ENCODE results near the gene MRAP.

MRAP gene

DNA sequence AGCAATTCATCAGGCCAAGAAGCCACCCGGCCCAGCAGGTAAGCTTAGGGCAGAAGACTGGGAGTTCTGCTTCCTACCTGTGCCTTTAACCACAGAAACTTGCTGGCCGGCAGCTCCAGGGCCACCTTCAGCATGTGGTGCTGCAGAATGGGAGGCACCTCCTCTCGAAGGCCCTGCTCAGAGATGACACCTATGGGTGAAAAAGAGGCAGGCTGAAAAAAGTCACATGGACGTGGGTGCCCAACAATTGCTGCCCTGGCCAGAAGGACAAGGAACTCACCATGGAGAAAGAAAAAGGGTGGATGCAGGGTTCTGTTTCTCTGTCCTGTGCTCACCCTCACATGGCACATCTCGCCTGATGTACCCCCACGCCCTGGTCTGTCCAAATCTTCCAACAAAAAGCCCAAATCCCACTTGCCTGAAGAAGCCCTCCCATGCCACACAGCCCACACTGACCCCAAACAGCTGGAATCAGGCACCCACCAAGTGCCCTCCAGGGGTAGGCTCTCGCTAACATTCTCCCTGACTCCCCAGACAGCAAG lies 61.1 kb downstream of the MRAP start:
- CTCF ChIA-PET = no interaction called here
- Mint-ChIP-seq H3K9me3 (no peaks in the 10 kb centered on the region), H3K27me3 (no peaks in the 10 kb centered on the region), H3K4me3 (no peak overlapping the region), H3K4me1 (peaks cover 5% of the 10 kb centered on the region), H3K27ac (peak overlapping the region; percentile 7), H3K36me3 (peaks cover 54% of the 10 kb centered on the region)
- DNase-seq = no peak

DNA sequence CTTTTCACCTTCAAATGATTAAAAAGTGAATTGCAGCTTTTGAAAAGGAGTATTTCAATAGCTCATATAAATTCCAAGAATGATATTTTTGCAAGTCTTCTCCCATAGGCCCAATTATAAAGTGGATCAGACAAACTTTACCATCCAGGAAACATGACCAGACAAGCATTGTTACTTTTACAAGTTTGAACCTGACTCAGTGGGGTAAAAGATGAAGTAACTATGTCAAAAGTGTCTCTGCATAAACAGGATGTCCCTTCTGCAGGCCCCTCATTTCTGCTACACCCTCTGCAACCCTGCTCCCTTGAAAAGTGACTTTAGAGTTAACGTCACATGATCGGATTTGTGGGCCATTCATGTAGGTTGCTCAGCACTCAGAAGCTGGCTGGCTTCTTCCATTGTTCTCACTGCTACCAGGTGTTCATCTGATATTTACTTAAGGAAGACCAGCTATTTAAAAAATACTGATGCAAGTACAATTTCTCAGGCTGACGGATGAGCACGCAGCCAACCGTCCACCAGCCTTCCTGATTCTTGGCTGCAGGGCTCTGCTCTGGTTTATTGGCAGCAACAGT lies 61.8 kb downstream of the MRAP start:
- no peak for DNase-seq
- Mint-ChIP-seq H3K27ac (no peak overlapping the region), H3K36me3 (peaks cover 52% of the 10 kb centered on the region), H3K27me3 (no peaks in the 10 kb centered on the region), H3K9me3 (no peaks in the 10 kb centered on the region), H3K4me3 (no peak overlapping the region), H3K4me1 (peaks cover 6% of the 10 kb centered on the region)
- CTCF ChIA-PET = no interaction called here

Measured in activated naive CD4-positive, alpha-beta T cell treated with anti-CD3 and anti-CD28 coated beads, Interleukin-2, amount 10 ng/mL, durations not matched to agents 7 days and 5 days (primary cell).